GM12878 (cell line): ENCODE measurements around the gene CEBPG. TPM values are rescaled to one million over a fixed set of nuclear protein-coding genes. Genes with fewer than 3 reads are reported as not detected.

ENCODE experiments used
- ATAC-seq: fragments of 200-7000 bp; cut with Tn5 transposase; 3 replicates; pipeline ENCODE4 v1.9.1; 2020; ENCODE audit warnings: mild to moderate bottlenecking, moderate library complexity
- BruUV-seq: library from RNA; stranded (reverse); fragments of 400-500 nt; replicated peaks from 2 replicates; lab custom pipeline; 2021; lab: Mats Ljungman, UMichigan
- CTCF ChIA-PET: fragments of 300-600 bp; sonication (Branson Sonifier 250); formaldehyde crosslinking; extraction: SDS; loops from one replicate; lab custom pipeline; 2021; ENCODE audit warnings: inconsistent platforms; lab: Yijun Ruan, JAX
- POLR2A ChIA-PET: fragments of 350-600 bp; formaldehyde crosslinking; extraction: SDS; loops from one replicate; lab custom pipeline; 2021; ENCODE audit warnings: inconsistent platforms; lab: Charles Lee
- RAD21 ChIA-PET: fragments of 300-600 bp; sonication (Branson Sonifier 250); formaldehyde crosslinking; loops from one replicate; lab custom pipeline; 2023; ENCODE audit warnings: antibody characterized with exemption; ENCODE audit not compliant: unreplicated experiment; lab: Charles Lee
- SMC1A ChIA-PET: fragments of 300-600 bp; sonication (Branson Sonifier 250); formaldehyde crosslinking; loops from one replicate; lab custom pipeline; 2023; ENCODE audit not compliant: unreplicated experiment, uncharacterized antibody; lab: Charles Lee
- DNase-seq: peaks from one replicate; pipeline ENCODE4 v3.0.0-alpha.2; 2011; ENCODE audit warnings: low read depth, low spot score
- FAIRE-seq: peaks from 3 replicates; lab custom pipeline; 2011; peaks lifted over from hg19 to GRCh38; lab: Jason Lieb, UNC
- H2AFZ ChIP-seq: 2 replicates; pipeline ENCODE4 v1.6.0; 2011; ENCODE audit warnings: low read depth, low read length, control low read depth; ENCODE audit not compliant: control insufficient read depth
- H3K27ac ChIP-seq: 2 replicates; pipeline ENCODE4 v1.5.1; 2011; ENCODE audit warnings: control low read depth; ENCODE audit not compliant: control insufficient read depth, insufficient read depth
- H3K27me3 ChIP-seq, 2 experiments: replicated peaks in 1 of 2; 2 replicates each; pipeline versions ENCODE4 v1.6.0 to v1.6.1; 2011; ENCODE audit warnings: low read length in 1 of 2; ENCODE audit not compliant: control insufficient read depth in 2 of 2, insufficient read depth in 2 of 2
- H3K36me3 ChIP-seq, 2 experiments: 2 replicates each; pipeline ENCODE4 v1.5.1; 2011; ENCODE audit warnings: low read length in 1 of 2; ENCODE audit not compliant: control insufficient read depth in 2 of 2, insufficient read depth in 2 of 2
- H3K4me1 ChIP-seq: 2 replicates; pipeline ENCODE4 v1.6.1; 2011; ENCODE audit warnings: mild to moderate bottlenecking, low read length, moderate library complexity, mixed read lengths; ENCODE audit not compliant: control insufficient read depth, insufficient read depth
- H3K4me2 ChIP-seq: 2 replicates; pipeline ENCODE4 v1.6.0; 2011; ENCODE audit warnings: control low read depth; ENCODE audit not compliant: control insufficient read depth, insufficient read depth
- H3K4me3 ChIP-seq: fragments of 200-600 bp; sonication (generic); 2 replicates; pipeline ENCODE4 v1.5.1; 2016
- H3K79me2 ChIP-seq: 2 replicates; pipeline ENCODE4 v1.6.0; 2011; ENCODE audit warnings: low read length; ENCODE audit not compliant: control insufficient read depth, insufficient read depth
- H3K9ac ChIP-seq: 2 replicates; pipeline ENCODE4 v1.8.0; 2011; ENCODE audit warnings: low read length, control low read depth, mixed read lengths; ENCODE audit not compliant: control insufficient read depth, insufficient read depth
- H3K9me3 ChIP-seq: replicated peaks from 3 replicates; pipeline ENCODE4 v1.5.1; 2011; ENCODE audit warnings: mild to moderate bottlenecking, low read length; ENCODE audit not compliant: control insufficient read depth, insufficient read depth
- H4K20me1 ChIP-seq: 2 replicates; pipeline ENCODE4 v1.6.0; 2011; ENCODE audit not compliant: control insufficient read depth, insufficient read depth
- BCL11A ChIP-seq: IDR thresholded peaks from 2 replicates; pipeline ENCODE4 v1.6.1; 2011; ENCODE audit warnings: low read depth, low read length
- CREM ChIP-seq: IDR thresholded peaks from 2 replicates; pipeline ENCODE4 v1.6.1; 2014; ENCODE audit warnings: antibody characterized with exemption, low read depth
- FOXK2 ChIP-seq: fragments of 450-650 bp; IDR thresholded peaks from 2 replicates; pipeline ENCODE4 v1.6.1; 2017; ENCODE audit warnings: mild to moderate bottlenecking, moderate library complexity
- IKZF1 ChIP-seq: fragments of 450-650 bp; conservative IDR thresholded peaks from 2 replicates; pipeline ENCODE4 v1.6.1; 2017; ENCODE audit warnings: antibody characterized with exemption, mild to moderate bottlenecking
- NRF1 ChIP-seq: conservative IDR thresholded peaks from 2 replicates; pipeline ENCODE4 v1.6.1; 2011; ENCODE audit warnings: mild to moderate bottlenecking, low read depth, low read length, improper control_type of control experiment
- SMAD1 ChIP-seq: fragments of 450-650 bp; IDR thresholded peaks from 2 replicates; pipeline ENCODE4 v1.6.1; 2018; ENCODE audit warnings: mild to moderate bottlenecking, low read depth; ENCODE audit not compliant: partially characterized antibody
- SPI1 ChIP-seq: IDR thresholded peaks from 2 replicates; pipeline ENCODE4 v1.6.1; 2011; ENCODE audit warnings: low read depth, mild to moderate bottlenecking, low read length, moderate library complexity, borderline replicate concordance; ENCODE audit not compliant: insufficient read depth
- SREBF1 ChIP-seq: IDR thresholded peaks from 2 replicates; pipeline ENCODE4 v1.6.1; 2012; ENCODE audit warnings: mild to moderate bottlenecking, low read length
- ZBTB40 ChIP-seq: fragments of 450-650 bp; IDR thresholded peaks from 2 replicates; pipeline ENCODE4 v1.6.1; 2016; ENCODE audit warnings: mild to moderate bottlenecking, moderate library complexity, borderline replicate concordance
- WGBS: methylation state at CpG from one replicate; pipeline ENCODE4 v1.1.6; 2016; ENCODE audit warnings: low lambda C conversion rate; ENCODE audit not compliant: insufficient replicate concordance, insufficient coverage; ENCODE audit errors: missing lambda C conversion rate; 5-methylcytosine and 5-hydroxymethylcytosine counted together
- in situ Hi-C: fragments of 300-500 bp; cut with MboI; formaldehyde crosslinking; loops from 9 replicates; pipeline ENCODE4 v1.14.3; 2018; ENCODE audit warnings: mixed read lengths
- intact Hi-C: fragments of 100-400 bp; cut with micrococcal nuclease; formaldehyde crosslinking; loops from one replicate; pipeline ENCODE4 v1.14.2; 2022; ENCODE audit not compliant: unreplicated experiment
- polyA plus RNA-seq, 11 experiments: library from polyadenylated mRNA; depleted of rRNA in 4 of 11; unstranded in 6 of 11; stranded (reverse) in 5 of 11; fragments of >200 nt; fragmentation: Nextera tagmentation in 4 of 11; fragmentation: Illumina TruSeq in 1 of 11; extraction: Ambion mirVana in 4 of 11; extraction: Trizol in 1 of 11; gene quantifications; 1 replicate in 1 of 11; 2 replicates in 10 of 11; pipeline versions ENCODE4 v1.2.1 to v1.2.3, GENCODE V29; 2011 to 2016; ENCODE audit warnings: inconsistent platforms in 2 of 11, missing spikeins in 2 of 11, low read depth in 1 of 11
- total RNA-seq, 4 experiments: library from RNA; depleted of rRNA in 3 of 4; stranded (reverse); fragments of >200 nt in 3 of 4; fragmentation: Illumina TruSeq in 1 of 4; extraction: Trizol in 1 of 4; gene quantifications; 2 replicates each; pipeline versions ENCODE4 v1.2.1 to v1.2.3, GENCODE V29; 2013 to 2021

CEBPG gene
- total and polyA plus RNA-seq, 10 of the 15 experiments (the other 5 are each of a cell fraction or from before 2014, with no cell fraction given), result 5.2 to 22.4 (median 20.0) TPM

DNA sequence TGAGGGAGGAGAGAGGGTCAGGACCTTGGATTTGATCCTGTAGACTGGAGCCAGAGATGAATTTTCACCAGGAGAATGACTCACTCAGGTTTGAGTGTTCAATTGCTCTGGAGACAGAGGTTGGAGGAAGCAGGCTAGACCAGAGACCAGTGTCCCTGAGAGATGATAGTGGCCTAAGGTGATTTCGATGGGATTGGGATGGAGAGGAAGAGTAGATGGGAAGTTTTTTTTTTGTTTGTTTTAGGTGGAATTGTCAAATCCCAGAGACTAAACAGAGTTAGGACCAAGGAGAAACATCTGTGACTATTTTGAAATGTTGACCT lies 2.3 kb downstream of the CEBPG start:
- 0 out of 2 replicates have a peak overlapping the region, but pooled peaks have one; percentile 35 for H3K4me3 ChIP-seq
- H4K20me1 ChIP-seq, result peaks cover 12% of the 10 kb centered on the region; the same call in 1 of the 2 replicates
- ATAC-seq (no peak), FAIRE-seq (no peak), DNase-seq (no peak)
- SMC1A ChIA-PET, result no interaction called here
- H3K36me3 ChIP-seq, result peaks cover 5 to 6% of the 10 kb centered on the region in 2 experiments; a peak in 2 of 4 replicates
- H3K9ac ChIP-seq, result no peak overlapping the region
- H3K4me2 ChIP-seq, result peak overlapping the region; percentile 73
- POLR2A ChIA-PET, result no interaction called here
- intact Hi-C loops (no loop called here), in situ Hi-C loops (no loop called here)
- no peaks in the 10 kb centered on the region for H3K27me3 ChIP-seq
- 100% methylated on average over 1 of the region's 1 CpG for WGBS
- no peak overlapping the region for H3K27ac ChIP-seq
- BruUV-seq, result no TSS peak
- no peaks in the 10 kb centered on the region for H3K9me3 ChIP-seq
- peaks cover 53% of the 10 kb centered on the region for H3K79me2 ChIP-seq
- H2AFZ ChIP-seq, result no peak overlapping the region
- no peaks in the 10 kb centered on the region; the same call in 1 of the 2 replicates for H3K4me1 ChIP-seq
- RAD21 ChIA-PET, result no interaction called here
- TF ChIP-seq IKZF1 (no peak), ZBTB40 (no peak), FOXK2 (no peak), BCL11A (no peak), NRF1 (no peak), SMAD1 (no peak), CREM (no peak), SPI1 (no peak), SREBF1 (no peak)
- CTCF ChIA-PET, result interaction anchor here (1.1 to 1.3 kb wide), 3 partner anchors 31 to 139 kb away, joined by 3 read pairs; no protein-coding TSS in a partner anchor
